ENCODE measurements around the gene EFL1. TPM values are rescaled to one million over a fixed set of nuclear protein-coding genes. Genes with fewer than 3 reads are reported as not detected.

EFL1 gene
- total RNA-seq, 2 experiments from 2014 or later: 25.1 to 25.7 TPM

DNA sequence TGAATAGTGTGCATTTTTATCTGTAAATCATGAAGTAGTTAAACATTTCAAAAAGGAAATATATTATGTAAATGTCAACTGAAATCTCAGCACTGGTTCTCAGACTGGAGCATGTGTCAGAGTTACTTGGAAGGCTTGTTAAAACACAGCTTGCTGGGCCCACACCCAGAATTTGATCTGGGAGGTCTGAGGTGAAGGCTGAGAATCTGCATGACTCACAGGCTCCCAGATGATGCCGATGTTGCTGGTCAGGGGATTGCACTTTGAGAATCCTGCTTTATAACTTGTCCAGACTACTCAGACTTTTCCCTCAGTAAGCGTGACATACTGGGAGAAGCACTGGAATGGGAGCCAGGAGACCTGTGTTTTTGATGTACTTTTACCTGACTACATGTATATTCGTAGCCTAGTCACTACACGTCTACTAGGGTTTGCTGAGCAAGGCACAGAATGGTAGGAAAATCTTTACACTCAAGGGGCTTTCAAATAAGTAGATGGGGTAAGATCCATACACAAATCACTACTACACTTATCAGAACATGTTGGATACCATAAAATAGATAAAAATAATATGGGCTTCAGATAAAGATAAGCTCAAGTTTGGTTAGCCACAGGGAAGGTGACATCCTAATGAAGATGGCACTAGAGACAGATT is 139.7 kb downstream of the EFL1 start:
- no peak for DNase-seq (ENCODE audit: low spot score)
- H3K27ac ChIP-seq (ENCODE audit: low read depth, low read length, poor library complexity, severe bottlenecking): no peak overlapping the region
- H3K4me2 ChIP-seq (ENCODE audit: low read length): no peak overlapping the region
- intact Hi-C loops (cut with micrococcal nuclease; ENCODE audit: unreplicated experiment): no loop called here
- ChIA-PET POLR2A (interaction anchor here (0.9 kb wide), 1 partner anchor 77 kb away, joined by 3 read pairs; no protein-coding TSS in a partner anchor), CTCF (ENCODE audit: unreplicated experiment) (no interaction called here)
- no peak overlapping the region for H3K4me3 ChIP-seq (ENCODE audit: low read depth, low read length, poor library complexity, severe bottlenecking)
- H3K4me1 ChIP-seq (ENCODE audit: insufficient read depth, low read length, poor library complexity, severe bottlenecking): no peaks in the 10 kb centered on the region
- H2AFZ ChIP-seq (ENCODE audit: low read length): no peak overlapping the region
- peaks cover 18% of the 10 kb centered on the region; the same call in 1 of the 2 replicates for H3K36me3 ChIP-seq (ENCODE audit: insufficient read depth, low read length)
- no TSS peak for BruUV-seq (replicated peaks)
- H3K9me2 ChIP-seq (ENCODE audit: insufficient read depth, low read length): no peaks in the 10 kb centered on the region
- no peak for TF ChIP-seq EZH2phosphoT487 (IDR thresholded peaks at IDR 0.05; ENCODE audit: borderline replicate concordance, low read depth, low read length)
- TF ChIP-seq, protein P1, sequence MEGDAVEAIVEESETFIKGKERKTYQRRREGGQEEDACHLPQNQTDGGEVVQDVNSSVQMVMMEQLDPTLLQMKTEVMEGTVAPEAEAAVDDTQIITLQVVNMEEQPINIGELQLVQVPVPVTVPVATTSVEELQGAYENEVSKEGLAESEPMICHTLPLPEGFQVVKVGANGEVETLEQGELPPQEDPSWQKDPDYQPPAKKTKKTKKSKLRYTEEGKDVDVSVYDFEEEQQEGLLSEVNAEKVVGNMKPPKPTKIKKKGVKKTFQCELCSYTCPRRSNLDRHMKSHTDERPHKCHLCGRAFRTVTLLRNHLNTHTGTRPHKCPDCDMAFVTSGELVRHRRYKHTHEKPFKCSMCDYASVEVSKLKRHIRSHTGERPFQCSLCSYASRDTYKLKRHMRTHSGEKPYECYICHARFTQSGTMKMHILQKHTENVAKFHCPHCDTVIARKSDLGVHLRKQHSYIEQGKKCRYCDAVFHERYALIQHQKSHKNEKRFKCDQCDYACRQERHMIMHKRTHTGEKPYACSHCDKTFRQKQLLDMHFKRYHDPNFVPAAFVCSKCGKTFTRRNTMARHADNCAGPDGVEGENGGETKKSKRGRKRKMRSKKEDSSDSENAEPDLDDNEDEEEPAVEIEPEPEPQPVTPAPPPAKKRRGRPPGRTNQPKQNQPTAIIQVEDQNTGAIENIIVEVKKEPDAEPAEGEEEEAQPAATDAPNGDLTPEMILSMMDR (conservative IDR thresholded peaks at IDR 0.05; ENCODE audit: low read length): no peak
- no peaks in the 10 kb centered on the region for H3K79me2 ChIP-seq (ENCODE audit: insufficient read depth, low read depth, low read length)
- no peaks in the 10 kb centered on the region for H4K20me1 ChIP-seq (ENCODE audit: insufficient read depth, low read length)
- no peaks in the 10 kb centered on the region for H3K9me3 ChIP-seq (ENCODE audit: low read length)

DNA sequence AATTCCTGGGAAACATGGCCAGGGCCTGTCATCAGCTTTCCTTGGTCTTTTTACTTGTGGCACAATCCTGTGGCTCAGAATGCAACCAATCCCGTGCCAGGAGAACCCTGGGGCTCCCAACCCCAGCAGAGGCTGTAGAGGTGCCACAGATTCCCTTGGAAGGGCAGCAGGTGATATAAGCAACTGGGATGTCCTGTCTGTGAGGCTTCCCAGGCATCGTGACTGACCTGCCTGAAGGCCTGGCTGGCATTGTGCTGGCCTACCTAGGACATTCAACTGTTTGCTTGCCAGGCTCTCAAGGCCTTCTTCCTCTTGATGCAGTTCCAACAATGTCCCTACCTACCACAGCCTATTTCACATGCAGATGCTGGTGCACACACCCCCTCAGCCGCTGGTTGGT is 144.5 kb downstream of the EFL1 start:
- Histone ChIP-seq H4K20me1 (ENCODE audit: insufficient read depth, low read length) (no peaks in the 10 kb centered on the region), H3K9me2 (ENCODE audit: insufficient read depth, low read length) (no peaks in the 10 kb centered on the region), H3K4me3 (ENCODE audit: low read depth, low read length, poor library complexity, severe bottlenecking) (no peak overlapping the region), H3K9me3 (ENCODE audit: low read length) (no peaks in the 10 kb centered on the region), H3K36me3 (ENCODE audit: insufficient read depth, low read length) (no peaks in the 10 kb centered on the region), H3K4me2 (ENCODE audit: low read length) (no peak overlapping the region), H3K4me1 (ENCODE audit: insufficient read depth, low read length, poor library complexity, severe bottlenecking) (no peaks in the 10 kb centered on the region), H2AFZ (ENCODE audit: low read length) (no peak overlapping the region), H3K79me2 (ENCODE audit: insufficient read depth, low read depth, low read length) (no peaks in the 10 kb centered on the region), H3K27ac (ENCODE audit: low read depth, low read length, poor library complexity, severe bottlenecking) (no peak overlapping the region)
- intact Hi-C loops (cut with micrococcal nuclease; ENCODE audit: unreplicated experiment): no loop called here
- BruUV-seq (replicated peaks): no TSS peak
- TF ChIP-seq EZH2phosphoT487 (IDR thresholded peaks at IDR 0.05; ENCODE audit: borderline replicate concordance, low read depth, low read length): no peak
- TF ChIP-seq, protein P1 (conservative IDR thresholded peaks at IDR 0.05; ENCODE audit: low read length): no peak
- DNase-seq (ENCODE audit: low spot score): no peak
- ChIA-PET CTCF (ENCODE audit: unreplicated experiment) (no interaction called here), POLR2A (no interaction called here)

DNA sequence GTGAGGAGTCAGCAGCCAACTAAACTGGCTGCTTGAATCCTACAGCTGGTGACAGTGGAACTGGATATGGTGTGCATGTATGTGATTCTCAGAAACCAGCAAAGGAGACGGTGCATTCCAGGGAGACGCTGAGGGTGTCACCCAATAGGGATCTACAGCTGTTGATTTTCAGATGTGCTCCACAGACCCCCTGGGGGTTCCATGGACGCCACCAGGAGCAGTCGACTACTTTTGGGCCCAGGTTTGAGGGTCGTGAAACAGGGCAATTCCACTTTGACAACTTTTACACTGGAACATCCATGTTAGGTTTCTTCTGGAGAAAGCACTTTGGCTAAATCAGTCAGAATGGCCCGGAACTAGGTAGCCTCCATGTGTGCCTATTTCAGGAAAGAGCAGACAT is 145.2 kb downstream of the EFL1 start:
- DNase-seq (ENCODE audit: low spot score): no peak
- Histone ChIP-seq H3K36me3 (ENCODE audit: insufficient read depth, low read length) (no peaks in the 10 kb centered on the region), H2AFZ (ENCODE audit: low read length) (no peak overlapping the region), H3K4me3 (ENCODE audit: low read depth, low read length, poor library complexity, severe bottlenecking) (no peak overlapping the region), H3K4me2 (ENCODE audit: low read length) (no peak overlapping the region), H4K20me1 (ENCODE audit: insufficient read depth, low read length) (no peaks in the 10 kb centered on the region), H3K27ac (ENCODE audit: low read depth, low read length, poor library complexity, severe bottlenecking) (no peak overlapping the region), H3K4me1 (ENCODE audit: insufficient read depth, low read length, poor library complexity, severe bottlenecking) (no peaks in the 10 kb centered on the region), H3K9me3 (ENCODE audit: low read length) (no peaks in the 10 kb centered on the region), H3K79me2 (ENCODE audit: insufficient read depth, low read depth, low read length) (no peaks in the 10 kb centered on the region), H3K9me2 (ENCODE audit: insufficient read depth, low read length) (no peaks in the 10 kb centered on the region)
- intact Hi-C loops (cut with micrococcal nuclease; ENCODE audit: unreplicated experiment): no loop called here
- CTCF ChIA-PET (ENCODE audit: unreplicated experiment): no interaction called here
- BruUV-seq (replicated peaks): no TSS peak
- POLR2A ChIA-PET: interaction anchor here (0.6 kb wide), 1 partner anchor 509 kb away, joined by 3 read pairs; no protein-coding TSS in a partner anchor
- no peak for TF ChIP-seq EZH2phosphoT487 (IDR thresholded peaks at IDR 0.05; ENCODE audit: borderline replicate concordance, low read depth, low read length)
- TF ChIP-seq, protein P1 (conservative IDR thresholded peaks at IDR 0.05; ENCODE audit: low read length): no peak

All from OCI-LY7 (cell line).